HTR-8/SVneo (cell line): ENCODE measurements around the gene HK2.
"Not testable (repeated sequence)": the region's sequence is repeated elsewhere in the genome, so short reads cannot be mapped to it uniquely, and the experiment has no call there.

Source experiments
- DNase-seq: peaks from one replicate; pipeline ENCODE4 v3.0.0; 2011; ENCODE audit warnings: low spot score, mixed read lengths; ENCODE audit not compliant: insufficient read length
- FAIRE-seq: peaks from 2 replicates; lab custom pipeline; 2011; peaks lifted over from hg19 to GRCh38; lab: Jason Lieb, UNC

HK2 gene

GRCh38 chr2:74891136-74891764, 57.3 kb downstream of the HK2 start:
- FAIRE-seq (no peak), DNase-seq (no peak)

GRCh38 chr2:74891816-74892215, 57.9 kb downstream of the HK2 start:
- FAIRE-seq, DNase-seq: not testable (repeated sequence)

- FAIRE-seq: no peak
- DNase-seq: no peak
Measured at GRCh38 chr2:74892609-74893008, 58.7 kb downstream of the HK2 start.

- DNase-seq: peak; percentile 56
- FAIRE-seq: no peak
Measured at GRCh38 chr2:74893332-74893731, 59.4 kb downstream of the HK2 start.

GRCh38 chr2:74894272-74894981, 60.5 kb downstream of the HK2 start:
- FAIRE-seq (peak; percentile 62), DNase-seq (peak; percentile 39)

- no peak for DNase-seq
- no peak for FAIRE-seq
Measured at GRCh38 chr2:74895001-74895400, 61.1 kb downstream of the HK2 start.

GRCh38 chr2:74896232-74896631, 62.3 kb downstream of the HK2 start:
- DNase-seq (no peak), FAIRE-seq (no peak)

- FAIRE-seq, DNase-seq: not testable (repeated sequence)
Measured at GRCh38 chr2:74900225-74900624, 66.3 kb downstream of the HK2 start.

GRCh38 chr2:74902281-74902860, 68.4 kb downstream of the HK2 start:
- FAIRE-seq (peak; percentile 44), DNase-seq (no peak)

GRCh38 chr2:74906395-74906794, 72.5 kb downstream of the HK2 start:
- no peak for DNase-seq

GRCh38 chr2:74907560-74907959, 73.6 kb downstream of the HK2 start:
- not testable (repeated sequence) for DNase-seq, FAIRE-seq

More at GRCh38 chr2:74906395-74906794, 72.5 kb downstream of the HK2 start:
- FAIRE-seq: no peak

- no peak for DNase-seq
- FAIRE-seq: no peak
Measured at GRCh38 chr2:74908748-74909444, 75.0 kb downstream of the HK2 start.

GRCh38 chr2:74910245-74910644, 76.3 kb downstream of the HK2 start:
- FAIRE-seq (no peak), DNase-seq (no peak)

GRCh38 chr2:74911061-74911460, 77.1 kb downstream of the HK2 start:
- FAIRE-seq: no peak
- no peak for DNase-seq

GRCh38 chr2:74915743-74916142, 81.8 kb downstream of the HK2 start:
- FAIRE-seq (no peak), DNase-seq (no peak)

GRCh38 chr2:74916394-74916793, 82.5 kb downstream of the HK2 start:
- no peak for FAIRE-seq
- DNase-seq: no peak

GRCh38 chr2:74917702-74918619, 84.0 kb downstream of the HK2 start:
- FAIRE-seq (peak; percentile 96), DNase-seq (peak; percentile 89)

- FAIRE-seq: no peak
- no peak for DNase-seq
Measured at GRCh38 chr2:74919827-74920226, 85.9 kb downstream of the HK2 start.

- FAIRE-seq: no peak
Measured at GRCh38 chr2:74921236-74921736, 87.4 kb downstream of the HK2 start.

More at GRCh38 chr2:74921236-74921736, 87.4 kb downstream of the HK2 start:
- no peak for DNase-seq
